IMR-90 (cell line): ENCODE results near the gene SORBS1. TPM values are rescaled to one million over a fixed set of nuclear protein-coding genes. Genes with fewer than 3 reads are reported as not detected.
"Not testable (repeated sequence)": the region's sequence is repeated elsewhere in the genome, so short reads cannot be mapped to it uniquely, and the experiment has no call there.

Source experiments
- ATAC-seq: fragments of 200-7000 bp; cut with Tn5 transposase; 2 replicates; pipeline ENCODE4 v1.9.1; 2020; ENCODE audit warnings: low read depth, mild to moderate bottlenecking, moderate library complexity
- BruUV-seq: library from RNA; stranded (reverse); fragments of 400-500 nt; replicated peaks from 2 replicates; lab custom pipeline; 2021; lab: Mats Ljungman, UMichigan
- CTCF ChIA-PET: fragments of 300-600 bp; formaldehyde crosslinking; extraction: SDS; loops from one replicate; lab custom pipeline; 2021; ENCODE audit warnings: antibody characterized with exemption; lab: Yijun Ruan, JAX
- POLR2A ChIA-PET: fragments of 300-600 bp; sonication (Branson Sonifier 250); formaldehyde crosslinking; loops from one replicate; lab custom pipeline; 2022; ENCODE audit warnings: antibody characterized with exemption; ENCODE audit not compliant: unreplicated experiment; lab: Charles Lee
- DNase-seq: peaks from one replicate; pipeline ENCODE4 v3.0.0; 2013
- H2AFZ ChIP-seq: replicated peaks from 2 replicates; pipeline ENCODE3; 2013; ENCODE audit warnings: low read length, mild to moderate bottlenecking; ENCODE audit not compliant: poor library complexity
- H2AK5ac ChIP-seq: 2 replicates; pipeline ENCODE4 v1.6.1; 2013; ENCODE audit warnings: low read depth, low read length, inconsistent platforms
- H2AK9ac ChIP-seq: replicated peaks from 2 replicates; pipeline ENCODE3; 2013; ENCODE audit warnings: mild to moderate bottlenecking, low read depth, low read length, moderate library complexity; ENCODE audit not compliant: poor library complexity
- H2BK120ac ChIP-seq: 2 replicates; pipeline ENCODE4 v1.6.1; 2013; ENCODE audit warnings: low read depth, low read length, inconsistent platforms
- H2BK15ac ChIP-seq: 3 replicates; pipeline ENCODE4 v1.6.1; 2013; ENCODE audit warnings: low read depth, low read length, inconsistent platforms
- H2BK20ac ChIP-seq: 2 replicates; pipeline ENCODE4 v1.6.1; 2013; ENCODE audit warnings: low read depth, mild to moderate bottlenecking, inconsistent platforms, low read length, moderate library complexity
- H2BK5ac ChIP-seq: 2 replicates; pipeline ENCODE4 v1.6.1; 2013; ENCODE audit warnings: mild to moderate bottlenecking, low read depth, low read length, inconsistent platforms; ENCODE audit not compliant: poor library complexity, severe bottlenecking
- H3K14ac ChIP-seq: replicated peaks from 2 replicates; pipeline ENCODE4 v1.6.1; 2013; ENCODE audit warnings: low read depth, low read length, inconsistent platforms
- H3K18ac ChIP-seq: 2 replicates; pipeline ENCODE4 v1.6.1; 2013; ENCODE audit warnings: low read depth, low read length, control low read depth
- H3K23ac ChIP-seq: 2 replicates; pipeline ENCODE4 v1.6.1; 2013; ENCODE audit warnings: low read depth, low read length, inconsistent platforms
- H3K27ac ChIP-seq: 2 replicates; pipeline ENCODE4 v1.5.1; 2013; ENCODE audit warnings: mild to moderate bottlenecking, control low read depth, low read length; ENCODE audit not compliant: insufficient read depth
- H3K27me3 ChIP-seq: 2 replicates; pipeline ENCODE4 v1.6.1; 2013; ENCODE audit warnings: low read length; ENCODE audit not compliant: control insufficient read depth, insufficient read depth
- H3K36me3 ChIP-seq: 2 replicates; pipeline ENCODE4 v1.6.1; 2013; ENCODE audit warnings: low read length, mixed read lengths; ENCODE audit not compliant: control insufficient read depth, insufficient read depth
- H3K4ac ChIP-seq: 2 replicates; pipeline ENCODE4 v1.6.1; 2013; ENCODE audit warnings: low read depth, low read length, inconsistent platforms
- H3K4me1 ChIP-seq: 2 replicates; pipeline ENCODE4 v1.6.1; 2013; ENCODE audit warnings: low read length, mixed read lengths; ENCODE audit not compliant: control insufficient read depth, insufficient read depth
- H3K4me2 ChIP-seq: 2 replicates; pipeline ENCODE4 v1.6.1; 2013; ENCODE audit warnings: low read depth, mild to moderate bottlenecking, control low read depth, low read length, moderate library complexity
- H3K4me3 ChIP-seq: 2 replicates; pipeline ENCODE4 v1.5.1; 2013; ENCODE audit warnings: low read depth, mild to moderate bottlenecking, control low read depth, low read length, moderate library complexity; ENCODE audit not compliant: insufficient read depth
- H3K56ac ChIP-seq: 2 replicates; pipeline ENCODE4 v1.6.1; 2013; ENCODE audit warnings: low read length, inconsistent platforms; ENCODE audit not compliant: insufficient read depth; ENCODE audit errors: extremely low read depth
- H3K79me1 ChIP-seq, 2 experiments: 2 replicates each; pipeline ENCODE4 v1.6.1; 2013; ENCODE audit warnings: low read length in 2 of 2, inconsistent platforms in 1 of 2, low read depth in 1 of 2
- H3K9ac ChIP-seq: 2 replicates; pipeline ENCODE4 v1.6.1; 2013; ENCODE audit warnings: low read depth, low read length, control low read depth
- H3K9me1 ChIP-seq: 2 replicates; pipeline ENCODE4 v1.6.1; 2013; ENCODE audit warnings: low read length, inconsistent platforms; ENCODE audit not compliant: insufficient read depth
- H3K9me3 ChIP-seq: 2 replicates; pipeline ENCODE4 v1.6.1; 2013; ENCODE audit warnings: low read length; ENCODE audit not compliant: control insufficient read depth, insufficient read depth
- H4K20me1 ChIP-seq: 2 replicates; pipeline ENCODE4 v1.6.1; 2013; ENCODE audit warnings: low read length, inconsistent platforms; ENCODE audit not compliant: insufficient read depth
- H4K5ac ChIP-seq: 2 replicates; pipeline ENCODE4 v1.6.1; 2013; ENCODE audit warnings: mild to moderate bottlenecking, low read depth, low read length, control low read depth
- H4K8ac ChIP-seq, 2 experiments: 2 replicates each; pipeline ENCODE4 v1.6.1; 2013; ENCODE audit warnings: low read depth in 2 of 2, low read length in 2 of 2, control low read depth in 1 of 2, inconsistent platforms in 1 of 2
- H4K91ac ChIP-seq: 2 replicates; pipeline ENCODE4 v1.6.1; 2013; ENCODE audit warnings: low read depth, low read length, inconsistent platforms; ENCODE audit not compliant: insufficient read depth
- WGBS, 2 experiments: methylation state at CpG; one replicate each; pipeline versions ENCODE4 v1.1.5 to v1.1.7; 2013; ENCODE audit warnings: missing lambda C conversion rate in 2 of 2; ENCODE audit not compliant: insufficient read length in 1 of 2; ENCODE audit errors: extremely low coverage in 2 of 2; 5-methylcytosine and 5-hydroxymethylcytosine counted together
- dilution Hi-C: fragments of 300-500 bp; cut with HindIII; formaldehyde crosslinking; loops from one replicate; pipeline ENCODE4 v1.14.3; 2018; ENCODE audit warnings: low sequenced_read_pairs; ENCODE audit not compliant: unreplicated experiment
- in situ Hi-C: fragments of 300-500 bp; cut with MboI; formaldehyde crosslinking; loops from 3 replicates; pipeline ENCODE4 v1.14.3; 2019; ENCODE audit warnings: low sequenced_read_pairs, inconsistent platforms, mixed read lengths
- intact Hi-C: fragments of 100-400 bp; cut with micrococcal nuclease; formaldehyde crosslinking; loops from 2 replicates; pipeline ENCODE4 v1.10.0; 2022
- polyA plus RNA-seq, 3 experiments: library from polyadenylated mRNA; depleted of rRNA; stranded (reverse); fragments of >200 nt; gene quantifications; 2 replicates each; pipeline ENCODE4 v1.2.3, GENCODE V29; 2012; ENCODE audit warnings: low replicate concordance in 1 of 3
- total RNA-seq: library from RNA; depleted of rRNA; stranded (reverse); fragments of >200 nt; gene quantifications from 2 replicates; pipeline ENCODE4 v1.2.3, GENCODE V29; 2012

SORBS1 gene
- total and polyA plus RNA-seq, 2 of the 4 experiments (the other 2 are of a cell fraction), result 0.18 to 0.32 TPM

- H3K9me3 ChIP-seq, H3K18ac ChIP-seq, H3K36me3 ChIP-seq, H2BK5ac ChIP-seq, H3K4me3 ChIP-seq, in situ Hi-C loops, H3K14ac ChIP-seq, intact Hi-C loops, H2BK20ac ChIP-seq, H2BK120ac ChIP-seq, BruUV-seq, H3K79me1 ChIP-seq, H3K27ac ChIP-seq, H3K9ac ChIP-seq, H3K56ac ChIP-seq, H3K9me1 ChIP-seq, H3K4me1 ChIP-seq, H2AFZ ChIP-seq, H3K23ac ChIP-seq, H4K91ac ChIP-seq, dilution Hi-C loops, H2BK15ac ChIP-seq, ATAC-seq, POLR2A ChIA-PET, H3K27me3 ChIP-seq, H2AK5ac ChIP-seq, H2AK9ac ChIP-seq, CTCF ChIA-PET, H4K8ac ChIP-seq, H4K20me1 ChIP-seq, H4K5ac ChIP-seq, DNase-seq, H3K4me2 ChIP-seq, H3K4ac ChIP-seq: not testable (repeated sequence)
- WGBS, 2 experiments, result no CpG with 5 or more reads among the region's 5 CpGs
Observed at GRCh38 chr10:95467642-95468041, 93.5 kb downstream of the SORBS1 start.
